SK-N-SH (cell line): ENCODE data around the gene USPL1. TPM values are rescaled to one million over a fixed set of nuclear protein-coding genes. Genes with fewer than 3 reads are reported as not detected.

ENCODE experiments used
- CTCF ChIA-PET: fragments of 300-600, 350-600 bp; formaldehyde crosslinking; extraction: SDS; loops from one replicate; lab custom pipeline; 2021; lab: Yijun Ruan, JAX
- POLR2A ChIA-PET: fragments of 350-600 bp; sonication (Branson Sonifier 250); formaldehyde crosslinking; extraction: SDS; loops from one replicate; lab custom pipeline; 2020; ENCODE audit warnings: antibody characterized with exemption, inconsistent platforms; lab: Yijun Ruan, JAX
- DNase-seq: peaks from one replicate; pipeline ENCODE4 v3.0.0; 2012
- H2AFZ ChIP-seq: fragments of 200-600 bp; sonication (generic); 2 replicates; pipeline ENCODE4 v1.8.1; 2016; ENCODE audit warnings: antibody characterized with exemption, mild to moderate bottlenecking, low read depth
- H3F3A ChIP-seq: fragments of 200-600 bp; sonication (generic); replicated peaks from 2 replicates; pipeline ENCODE3; 2016; ENCODE audit warnings: antibody characterized with exemption, mild to moderate bottlenecking; ENCODE audit not compliant: insufficient read depth
- H3K27ac ChIP-seq, 2 experiments: fragments of 200-500 bp in 1 of 2; fragments of 200-600 bp in 1 of 2; sonication (Bioruptor generic) in 1 of 2; sonication (generic), shearing (Covaris generic) in 1 of 2; 2 replicates each; pipeline versions ENCODE4 v1.5.1 to v1.6.1; 2014 to 2016; ENCODE audit warnings: low read depth in 2 of 2, inconsistent platforms in 1 of 2, low read length in 1 of 2, mild to moderate bottlenecking in 1 of 2, mixed read lengths in 1 of 2
- H3K27me3 ChIP-seq: fragments of 200-600 bp; sonication (generic), shearing (Covaris generic); 2 replicates; pipeline ENCODE4 v1.6.1; 2016; ENCODE audit warnings: mixed run types; ENCODE audit not compliant: insufficient read depth
- H3K36me3 ChIP-seq, 2 experiments: fragments of 200-500 bp in 1 of 2; fragments of 200-600 bp in 1 of 2; sonication (Bioruptor generic) in 1 of 2; sonication (generic) in 1 of 2; replicated peaks in 1 of 2; 2 replicates each; pipeline versions ENCODE3 to v1.5.1; 2014 to 2016; ENCODE audit warnings: low read length in 1 of 2, mild to moderate bottlenecking in 1 of 2; ENCODE audit not compliant: insufficient read depth in 2 of 2, control insufficient read depth in 1 of 2
- H3K4me1 ChIP-seq, 2 experiments: fragments of 200-500 bp in 1 of 2; fragments of 200-600 bp in 1 of 2; sonication (Bioruptor generic) in 1 of 2; sonication (generic), shearing (Covaris generic) in 1 of 2; 2 replicates each; pipeline versions ENCODE4 v1.5.1 to v1.6.1; 2014 to 2016; ENCODE audit warnings: low read depth in 1 of 2, low read length in 1 of 2, mixed run types in 1 of 2; ENCODE audit not compliant: insufficient read depth in 2 of 2, control insufficient read depth in 1 of 2
- H3K4me2 ChIP-seq: fragments of 200-600 bp; sonication (generic), shearing (Covaris generic); 2 replicates; pipeline ENCODE4 v1.6.1; 2017; ENCODE audit warnings: mixed run types
- H3K4me3 ChIP-seq, 2 experiments: fragments of 200-500 bp in 1 of 2; fragments of 200-600 bp in 1 of 2; sonication (Bioruptor generic) in 1 of 2; sonication (generic), shearing (Covaris generic) in 1 of 2; 2 replicates each; pipeline versions ENCODE4 v1.5.1 to v1.8.1; 2014 to 2016; ENCODE audit warnings: low read depth in 2 of 2, inconsistent platforms in 1 of 2, low read length in 1 of 2, mild to moderate bottlenecking in 1 of 2, mixed read lengths in 1 of 2, moderate library complexity in 1 of 2
- H3K79me2 ChIP-seq: fragments of 200-600 bp; sonication (generic); 2 replicates; pipeline ENCODE4 v1.8.1; 2017; ENCODE audit warnings: mild to moderate bottlenecking; ENCODE audit not compliant: insufficient read depth
- H3K9ac ChIP-seq: fragments of 200-600 bp; sonication (generic); 2 replicates; pipeline ENCODE4 v1.6.1; 2017; ENCODE audit warnings: mixed run types
- H3K9me2 ChIP-seq: fragments of 200-600 bp; sonication (generic); 2 replicates; pipeline ENCODE4 v1.6.1; 2017; ENCODE audit warnings: mixed run types
- H3K9me3 ChIP-seq: fragments of 200-600 bp; sonication (generic); 2 replicates; pipeline ENCODE4 v1.6.1; 2017; ENCODE audit warnings: mixed run types, mild to moderate bottlenecking, moderate library complexity
- H4K20me1 ChIP-seq: fragments of 200-600 bp; sonication (generic); 2 replicates; pipeline ENCODE4 v1.6.1; 2017; ENCODE audit warnings: mild to moderate bottlenecking, mixed run types; ENCODE audit not compliant: insufficient read depth
- CHD2 ChIP-seq: fragments of 150-350 bp; IDR thresholded peaks from 2 replicates; pipeline ENCODE4 v1.6.1; 2018; ENCODE audit warnings: low read length; ENCODE audit not compliant: partially characterized antibody
- EP300 ChIP-seq, 2 experiments: IDR thresholded peaks; 2 replicates each; pipeline versions ENCODE4 v1.4.0 to v1.6.1; 2012; ENCODE audit warnings: borderline replicate concordance in 1 of 2, low read depth in 1 of 2, low read length in 1 of 2
- EZH2phosphoT487 ChIP-seq: fragments of 200-600 bp; sonication (generic); IDR thresholded peaks from 2 replicates; pipeline ENCODE4 v1.6.1; 2017; ENCODE audit warnings: low read depth, mixed run types, mild to moderate bottlenecking, antibody characterized with exemption, moderate library complexity, borderline replicate concordance
- FOSL2 ChIP-seq: IDR thresholded peaks from 2 replicates; pipeline ENCODE4 v1.4.0; 2012; ENCODE audit warnings: low read depth, mild to moderate bottlenecking, moderate library complexity, borderline replicate concordance
- FOXM1 ChIP-seq: IDR thresholded peaks from 2 replicates; pipeline ENCODE4 v1.4.0; 2012; ENCODE audit warnings: low read depth, mild to moderate bottlenecking
- GATA2 ChIP-seq: sonication (generic); formaldehyde crosslinking; IDR thresholded peaks from 2 replicates; pipeline ENCODE4 v1.5.0; 2020; ENCODE audit warnings: mild to moderate bottlenecking, missing genetic modification reagents
- IRF3 ChIP-seq: fragments of 150-350 bp; IDR thresholded peaks from 2 replicates; pipeline ENCODE4 v1.6.1; 2016; ENCODE audit warnings: mild to moderate bottlenecking, low read depth, low read length
- JUND ChIP-seq: IDR thresholded peaks from 2 replicates; pipeline ENCODE4 v1.4.0; 2012
- MEF2A ChIP-seq: IDR thresholded peaks from 2 replicates; pipeline ENCODE4 v1.4.0; 2012; ENCODE audit warnings: low read depth, borderline replicate concordance
- NFIC ChIP-seq: IDR thresholded peaks from 2 replicates; pipeline ENCODE4 v1.4.0; 2012; ENCODE audit warnings: borderline replicate concordance
- NRF1 ChIP-seq: IDR thresholded peaks from 2 replicates; pipeline ENCODE4 v1.6.1; 2012; ENCODE audit warnings: low read depth, mild to moderate bottlenecking, low read length
- POLR2AphosphoS5 ChIP-seq: IDR thresholded peaks from 2 replicates; pipeline ENCODE4 v1.6.1; 2012; ENCODE audit warnings: low read depth, low read length
- RAD21 ChIP-seq: IDR thresholded peaks from 2 replicates; pipeline ENCODE4 v1.6.1; 2012; ENCODE audit warnings: mild to moderate bottlenecking, low read length
- RCOR1 ChIP-seq: fragments of 150-350 bp; IDR thresholded peaks from 2 replicates; pipeline ENCODE4 v1.6.1; 2017; ENCODE audit warnings: antibody characterized with exemption, low read length
- TEAD4 ChIP-seq: IDR thresholded peaks from 2 replicates; pipeline ENCODE4 v1.4.0; 2012; ENCODE audit warnings: mild to moderate bottlenecking, borderline replicate concordance; ENCODE audit not compliant: insufficient read depth
- USF2 ChIP-seq: fragments of 150-350 bp; IDR thresholded peaks from 2 replicates; pipeline ENCODE4 v1.6.1; 2017; ENCODE audit warnings: antibody characterized with exemption, low read length, low read depth, borderline replicate concordance
- YY1 ChIP-seq: IDR thresholded peaks from 2 replicates; pipeline ENCODE4 v1.4.0; 2012; ENCODE audit warnings: low read depth, mild to moderate bottlenecking
- WGBS: methylation state at CpG from one replicate; pipeline ENCODE4 v1.1.6; 2017; ENCODE audit warnings: low lambda C conversion rate; 5-methylcytosine and 5-hydroxymethylcytosine counted together
- polyA plus RNA-seq, 3 experiments: library from polyadenylated mRNA; depleted of rRNA; stranded (reverse); fragments of >200 nt; gene quantifications; 2 replicates each; pipeline ENCODE4 v1.2.3, GENCODE V29; 2012
- TF ChIP-seq, protein P1 (sequence below): IDR thresholded peaks from 2 replicates; pipeline ENCODE4 v1.6.1; 2012; ENCODE audit warnings: mild to moderate bottlenecking, low read depth, low read length, moderate library complexity
- TF ChIP-seq, protein P2 (sequence below): IDR thresholded peaks from 2 replicates; pipeline ENCODE4 v1.4.0; 2012; ENCODE audit warnings: low read depth, borderline replicate concordance
- TF ChIP-seq, protein P3 (sequence below): IDR thresholded peaks from 2 replicates; pipeline ENCODE4; 2012

Gene USPL1
- polyA plus RNA-seq, 1 of the 3 experiments (the other 2 are of a cell fraction): 6.4 TPM

DNA sequence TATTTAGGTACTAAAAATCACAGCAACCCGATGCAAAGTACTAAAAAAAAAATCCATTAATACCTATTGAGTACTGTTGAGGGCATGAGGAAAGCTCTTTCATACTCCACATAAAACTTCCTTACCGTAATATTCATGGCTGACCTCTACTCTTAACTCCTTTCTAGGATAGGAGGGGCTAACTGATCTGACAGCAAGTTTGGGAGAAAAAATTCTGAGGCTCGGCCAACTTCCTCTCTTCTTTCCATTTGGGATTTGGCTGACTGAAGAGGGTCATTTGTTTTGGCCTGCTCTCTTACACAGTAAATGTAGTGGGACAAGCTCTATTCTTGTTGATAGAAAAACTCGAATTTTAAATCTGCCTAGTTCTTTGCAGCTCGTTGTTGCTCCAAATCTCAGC lies 9.4 kb upstream of the USPL1 start:
- no peak overlapping the region for H3K27ac ChIP-seq
- POLR2A ChIA-PET: interaction anchor here (1.0 kb wide), 1 partner anchor 8 kb away, joined by 6 read pairs; no protein-coding TSS in a partner anchor
- H3F3A ChIP-seq: no peaks in the 10 kb centered on the region
- no peak for TF ChIP-seq USF2
- TF ChIP-seq, protein P1, sequence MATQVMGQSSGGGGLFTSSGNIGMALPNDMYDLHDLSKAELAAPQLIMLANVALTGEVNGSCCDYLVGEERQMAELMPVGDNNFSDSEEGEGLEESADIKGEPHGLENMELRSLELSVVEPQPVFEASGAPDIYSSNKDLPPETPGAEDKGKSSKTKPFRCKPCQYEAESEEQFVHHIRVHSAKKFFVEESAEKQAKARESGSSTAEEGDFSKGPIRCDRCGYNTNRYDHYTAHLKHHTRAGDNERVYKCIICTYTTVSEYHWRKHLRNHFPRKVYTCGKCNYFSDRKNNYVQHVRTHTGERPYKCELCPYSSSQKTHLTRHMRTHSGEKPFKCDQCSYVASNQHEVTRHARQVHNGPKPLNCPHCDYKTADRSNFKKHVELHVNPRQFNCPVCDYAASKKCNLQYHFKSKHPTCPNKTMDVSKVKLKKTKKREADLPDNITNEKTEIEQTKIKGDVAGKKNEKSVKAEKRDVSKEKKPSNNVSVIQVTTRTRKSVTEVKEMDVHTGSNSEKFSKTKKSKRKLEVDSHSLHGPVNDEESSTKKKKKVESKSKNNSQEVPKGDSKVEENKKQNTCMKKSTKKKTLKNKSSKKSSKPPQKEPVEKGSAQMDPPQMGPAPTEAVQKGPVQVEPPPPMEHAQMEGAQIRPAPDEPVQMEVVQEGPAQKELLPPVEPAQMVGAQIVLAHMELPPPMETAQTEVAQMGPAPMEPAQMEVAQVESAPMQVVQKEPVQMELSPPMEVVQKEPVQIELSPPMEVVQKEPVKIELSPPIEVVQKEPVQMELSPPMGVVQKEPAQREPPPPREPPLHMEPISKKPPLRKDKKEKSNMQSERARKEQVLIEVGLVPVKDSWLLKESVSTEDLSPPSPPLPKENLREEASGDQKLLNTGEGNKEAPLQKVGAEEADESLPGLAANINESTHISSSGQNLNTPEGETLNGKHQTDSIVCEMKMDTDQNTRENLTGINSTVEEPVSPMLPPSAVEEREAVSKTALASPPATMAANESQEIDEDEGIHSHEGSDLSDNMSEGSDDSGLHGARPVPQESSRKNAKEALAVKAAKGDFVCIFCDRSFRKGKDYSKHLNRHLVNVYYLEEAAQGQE: no peak
- no peak for TF ChIP-seq RCOR1
- TF ChIP-seq, protein P2, sequence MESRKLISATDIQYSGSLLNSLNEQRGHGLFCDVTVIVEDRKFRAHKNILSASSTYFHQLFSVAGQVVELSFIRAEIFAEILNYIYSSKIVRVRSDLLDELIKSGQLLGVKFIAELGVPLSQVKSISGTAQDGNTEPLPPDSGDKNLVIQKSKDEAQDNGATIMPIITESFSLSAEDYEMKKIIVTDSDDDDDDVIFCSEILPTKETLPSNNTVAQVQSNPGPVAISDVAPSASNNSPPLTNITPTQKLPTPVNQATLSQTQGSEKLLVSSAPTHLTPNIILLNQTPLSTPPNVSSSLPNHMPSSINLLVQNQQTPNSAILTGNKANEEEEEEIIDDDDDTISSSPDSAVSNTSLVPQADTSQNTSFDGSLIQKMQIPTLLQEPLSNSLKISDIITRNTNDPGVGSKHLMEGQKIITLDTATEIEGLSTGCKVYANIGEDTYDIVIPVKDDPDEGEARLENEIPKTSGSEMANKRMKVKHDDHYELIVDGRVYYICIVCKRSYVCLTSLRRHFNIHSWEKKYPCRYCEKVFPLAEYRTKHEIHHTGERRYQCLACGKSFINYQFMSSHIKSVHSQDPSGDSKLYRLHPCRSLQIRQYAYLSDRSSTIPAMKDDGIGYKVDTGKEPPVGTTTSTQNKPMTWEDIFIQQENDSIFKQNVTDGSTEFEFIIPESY: no peak
- TF ChIP-seq IRF3: no peak
- no peak for TF ChIP-seq EP300 (IDR thresholded peaks at IDR 0.05; ENCODE audit: borderline replicate concordance in 1 of 2, low read depth in 1 of 2, low read length in 1 of 2)
- no peak for TF ChIP-seq POLR2AphosphoS5
- no peak for TF ChIP-seq JUND
- no peak for TF ChIP-seq TEAD4
- no peak for TF ChIP-seq CHD2
- no peak for TF ChIP-seq FOSL2
- TF ChIP-seq RAD21: no peak
- no peak for TF ChIP-seq MEF2A
- TF ChIP-seq FOXM1: no peak
- no peak for TF ChIP-seq NRF1
- TF ChIP-seq, protein P3, sequence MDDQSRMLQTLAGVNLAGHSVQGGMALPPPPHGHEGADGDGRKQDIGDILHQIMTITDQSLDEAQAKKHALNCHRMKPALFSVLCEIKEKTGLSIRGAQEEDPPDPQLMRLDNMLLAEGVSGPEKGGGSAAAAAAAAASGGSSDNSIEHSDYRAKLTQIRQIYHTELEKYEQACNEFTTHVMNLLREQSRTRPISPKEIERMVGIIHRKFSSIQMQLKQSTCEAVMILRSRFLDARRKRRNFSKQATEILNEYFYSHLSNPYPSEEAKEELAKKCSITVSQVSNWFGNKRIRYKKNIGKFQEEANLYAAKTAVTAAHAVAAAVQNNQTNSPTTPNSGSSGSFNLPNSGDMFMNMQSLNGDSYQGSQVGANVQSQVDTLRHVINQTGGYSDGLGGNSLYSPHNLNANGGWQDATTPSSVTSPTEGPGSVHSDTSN: no peak
- no peak for TF ChIP-seq NFIC
- no peak for TF ChIP-seq EZH2phosphoT487
- TF ChIP-seq YY1: no peak
- TF ChIP-seq GATA2 (CRISPR knock-in tag): no peak
- H3K4me1 ChIP-seq: no peaks in the 10 kb centered on the region; a peak in 1 of 4 replicates
- no peak for DNase-seq
- peaks cover 7% of the 10 kb centered on the region; the same call in 1 of the 2 replicates for H3K79me2 ChIP-seq
- H4K20me1 ChIP-seq: no peaks in the 10 kb centered on the region
- 94% methylated on average over 5 of the region's 5 CpGs for WGBS
- no peak overlapping the region for H3K4me2 ChIP-seq
- H2AFZ ChIP-seq: no peak overlapping the region
- no peaks in the 10 kb centered on the region for H3K27me3 ChIP-seq
- no peaks in the 10 kb centered on the region for H3K9me2 ChIP-seq
- no peak overlapping the region for H3K4me3 ChIP-seq
- H3K36me3 ChIP-seq: no peaks in the 10 kb centered on the region
- no peak overlapping the region for H3K9ac ChIP-seq
- CTCF ChIA-PET: interaction anchor here (1.1 kb wide), 1 partner anchor 186 kb away, joined by 3 read pairs; no protein-coding TSS in a partner anchor
- H3K9me3 ChIP-seq: no peaks in the 10 kb centered on the region
